Measurements from ENCODE around the gene TMEM92.
"Not testable (repeated sequence)": the region's sequence is repeated elsewhere in the genome, so short reads cannot be mapped to it uniquely, and the experiment has no call there.

TMEM92 gene

GRCh38 chr17:50299776-50300175, 25.5 kb downstream of the TMEM92 start:
- ATAC-seq: no peak
- Mint-ChIP-seq H3K4me1 (peaks cover 7% of the 10 kb centered on the region), H3K4me3 (no peak overlapping the region), H3K27me3 (peaks cover 37% of the 10 kb centered on the region), H3K9me3 (no peaks in the 10 kb centered on the region), H3K27ac (no peak overlapping the region), H3K36me3 (no peaks in the 10 kb centered on the region)

- H3K4me3 Mint-ChIP-seq, ATAC-seq, H3K9me3 Mint-ChIP-seq, H3K27ac Mint-ChIP-seq, H3K36me3 Mint-ChIP-seq, H3K4me1 Mint-ChIP-seq: not testable (repeated sequence)
- peaks cover 48% of the 10 kb centered on the region for H3K27me3 Mint-ChIP-seq
These were observed 26.6 kb downstream of the TMEM92 start for GRCh38 chr17:50300824-50301223.

GRCh38 chr17:50301891-50302584, 27.8 kb downstream of the TMEM92 start:
- Mint-ChIP-seq H3K36me3 (no peaks in the 10 kb centered on the region), H3K4me1 (peaks cover 6% of the 10 kb centered on the region), H3K9me3 (no peaks in the 10 kb centered on the region), H3K27ac (no peak overlapping the region), H3K27me3 (peaks cover 57% of the 10 kb centered on the region), H3K4me3 (no peak overlapping the region)
- ATAC-seq: no peak

- peaks cover 49% of the 10 kb centered on the region for H3K27me3 Mint-ChIP-seq
- H3K36me3 Mint-ChIP-seq: no peaks in the 10 kb centered on the region
- no peaks in the 10 kb centered on the region for H3K9me3 Mint-ChIP-seq
- no peak overlapping the region for H3K4me3 Mint-ChIP-seq
- H3K27ac Mint-ChIP-seq: no peak overlapping the region
- no peak for ATAC-seq
- no peaks in the 10 kb centered on the region for H3K4me1 Mint-ChIP-seq
These were observed 28.8 kb downstream of the TMEM92 start for GRCh38 chr17:50303051-50303450.

- H3K36me3 Mint-ChIP-seq: no peaks in the 10 kb centered on the region
- ATAC-seq: no peak
- no peaks in the 10 kb centered on the region for H3K9me3 Mint-ChIP-seq
- no peak overlapping the region for H3K4me3 Mint-ChIP-seq
- H3K27me3 Mint-ChIP-seq: peaks cover 49% of the 10 kb centered on the region
- no peaks in the 10 kb centered on the region for H3K4me1 Mint-ChIP-seq
- H3K27ac Mint-ChIP-seq: no peak overlapping the region
These were observed 29.3 kb downstream of the TMEM92 start for GRCh38 chr17:50303596-50303995.

- Mint-ChIP-seq H3K27ac (no peak overlapping the region), H3K9me3 (no peaks in the 10 kb centered on the region), H3K36me3 (no peaks in the 10 kb centered on the region), H3K27me3 (peaks cover 49% of the 10 kb centered on the region), H3K4me1 (no peaks in the 10 kb centered on the region), H3K4me3 (no peak overlapping the region)
- ATAC-seq: no peak
These were observed 30.6 kb downstream of the TMEM92 start for GRCh38 chr17:50304781-50305404.

- Mint-ChIP-seq H3K36me3 (no peaks in the 10 kb centered on the region), H3K4me3 (no peak overlapping the region), H3K27ac (no peak overlapping the region), H3K4me1 (peaks cover 11% of the 10 kb centered on the region), H3K9me3 (no peaks in the 10 kb centered on the region), H3K27me3 (peaks cover 54% of the 10 kb centered on the region)
- no peak for ATAC-seq
These were observed 33.4 kb downstream of the TMEM92 start for GRCh38 chr17:50307654-50308053.

- peaks cover 65% of the 10 kb centered on the region for H3K27me3 Mint-ChIP-seq
- H3K9me3 Mint-ChIP-seq: no peaks in the 10 kb centered on the region
- H3K36me3 Mint-ChIP-seq: no peaks in the 10 kb centered on the region
- no peak for ATAC-seq
- H3K4me1 Mint-ChIP-seq: peaks cover 11% of the 10 kb centered on the region
- H3K27ac Mint-ChIP-seq: no peak overlapping the region
- no peak overlapping the region for H3K4me3 Mint-ChIP-seq
These were observed 34.4 kb downstream of the TMEM92 start for GRCh38 chr17:50308666-50309065.

GRCh38 chr17:50310455-50311111, 36.3 kb downstream of the TMEM92 start:
- no peak overlapping the region for H3K4me3 Mint-ChIP-seq
- no peaks in the 10 kb centered on the region for H3K9me3 Mint-ChIP-seq
- peaks cover 57% of the 10 kb centered on the region for H3K27me3 Mint-ChIP-seq
- no peaks in the 10 kb centered on the region for H3K36me3 Mint-ChIP-seq
- no peak for ATAC-seq
- H3K4me1 Mint-ChIP-seq: peaks cover 11% of the 10 kb centered on the region
- H3K27ac Mint-ChIP-seq: peak overlapping the region; percentile 50

- H3K4me3 Mint-ChIP-seq: no peak overlapping the region
- H3K27ac Mint-ChIP-seq: no peak overlapping the region
- no peaks in the 10 kb centered on the region for H3K9me3 Mint-ChIP-seq
- ATAC-seq: no peak
- H3K27me3 Mint-ChIP-seq: peaks cover 52% of the 10 kb centered on the region
- peaks cover 11% of the 10 kb centered on the region for H3K4me1 Mint-ChIP-seq
- no peaks in the 10 kb centered on the region for H3K36me3 Mint-ChIP-seq
These were observed 36.8 kb downstream of the TMEM92 start for GRCh38 chr17:50311112-50311460.

- H3K27me3 Mint-ChIP-seq: peaks cover 48% of the 10 kb centered on the region
- H3K4me1 Mint-ChIP-seq: peaks cover 11% of the 10 kb centered on the region
- H3K36me3 Mint-ChIP-seq: no peaks in the 10 kb centered on the region
- no peak overlapping the region for H3K4me3 Mint-ChIP-seq
- H3K9me3 Mint-ChIP-seq: no peaks in the 10 kb centered on the region
- no peak for ATAC-seq
- H3K27ac Mint-ChIP-seq: no peak overlapping the region
These were observed 37.2 kb downstream of the TMEM92 start for GRCh38 chr17:50311483-50311882.

- Mint-ChIP-seq H3K9me3 (no peaks in the 10 kb centered on the region), H3K27ac (no peak overlapping the region)
These were observed 38.0 kb downstream of the TMEM92 start for GRCh38 chr17:50312308-50312707.

GRCh38 chr17:50314456-50315011, 40.3 kb downstream of the TMEM92 start:
- no peaks in the 10 kb centered on the region for H3K36me3 Mint-ChIP-seq
- no peak for ATAC-seq
- H3K4me1 Mint-ChIP-seq: peaks cover 11% of the 10 kb centered on the region
- H3K9me3 Mint-ChIP-seq: no peaks in the 10 kb centered on the region
- H3K4me3 Mint-ChIP-seq: no peak overlapping the region
- peaks cover 45% of the 10 kb centered on the region for H3K27me3 Mint-ChIP-seq
- H3K27ac Mint-ChIP-seq: no peak overlapping the region

More at GRCh38 chr17:50312308-50312707, 38.0 kb downstream of the TMEM92 start:
- no peak overlapping the region for H3K4me3 Mint-ChIP-seq
- ATAC-seq: no peak
- H3K27me3 Mint-ChIP-seq: peaks cover 45% of the 10 kb centered on the region
- peaks cover 11% of the 10 kb centered on the region for H3K4me1 Mint-ChIP-seq
- no peaks in the 10 kb centered on the region for H3K36me3 Mint-ChIP-seq

GRCh38 chr17:50316016-50316587, 41.8 kb downstream of the TMEM92 start:
- ATAC-seq: no peak
- Mint-ChIP-seq H3K4me3 (no peak overlapping the region), H3K4me1 (peaks cover under 1% of the 10 kb centered on the region), H3K27me3 (peaks cover 32% of the 10 kb centered on the region), H3K9me3 (no peaks in the 10 kb centered on the region), H3K36me3 (no peaks in the 10 kb centered on the region), H3K27ac (no peak overlapping the region)

- not testable (repeated sequence) for ATAC-seq
These were observed 42.4 kb downstream of the TMEM92 start for GRCh38 chr17:50316660-50317059.

More at GRCh38 chr17:50316660-50317059, 42.4 kb downstream of the TMEM92 start:
- not testable (repeated sequence) for H3K9me3 Mint-ChIP-seq, H3K4me1 Mint-ChIP-seq, H3K36me3 Mint-ChIP-seq, H3K4me3 Mint-ChIP-seq, H3K27ac Mint-ChIP-seq
- peaks cover 27% of the 10 kb centered on the region for H3K27me3 Mint-ChIP-seq
